ENCODE data around the gene LRRC52. TPM values are rescaled to one million over a fixed set of nuclear protein-coding genes. Genes with fewer than 3 reads are reported as not detected.

LRRC52 gene
- total and polyA plus RNA-seq, 8 donors, result not detected

GRCh38 chr1:165563551-165563950 lies 19.8 kb downstream of the LRRC52 start:
- DNase-seq, result no peak
- intact Hi-C loops (cut with DNase I; ENCODE audit: low total_unique reads), result no loop called here
- Histone ChIP-seq H3K4me1 (peaks cover 0 to 7% (median 0%) of the 10 kb centered on the region in 4 donors), H3K4me3 (no peak overlapping the region), H3K27me3 (no peaks in the 10 kb centered on the region), H3K36me3 (no peaks in the 10 kb centered on the region), H3K27ac (no peak overlapping the region), H3K9me3 (no peaks in the 10 kb centered on the region)
- no peak for TF ChIP-seq POLR2AphosphoS5 (IDR thresholded peaks at IDR 0.05)
- TF ChIP-seq POLR2A (IDR thresholded peaks at IDR 0.05), result no peak
- TF ChIP-seq CTCF (IDR thresholded peaks at IDR 0.05), result no peak
- 86 to 97% (median 94%) methylated on average over 14 to 15 of the region's 15 CpGs for WGBS, 5 donors

- TF ChIP-seq POLR2A (IDR thresholded peaks at IDR 0.05) (no peak), EP300 (IDR thresholded peaks at IDR 0.05) (no peak), POLR2AphosphoS5 (IDR thresholded peaks at IDR 0.05) (no peak), CTCF (IDR thresholded peaks at IDR 0.05) (no peak)
- peaks cover 0 to 7% (median 0%) of the 10 kb centered on the region in 4 donors for H3K4me1 ChIP-seq
- intact Hi-C loops (cut with DNase I; ENCODE audit: low total_unique reads), result no loop called here
- H3K36me3 ChIP-seq, result no peaks in the 10 kb centered on the region
- 48 to 66% (median 57%) methylated on average over 4 of the region's 4 CpGs for WGBS, 5 donors
- no peak overlapping the region for H3K27ac ChIP-seq
- H3K27me3 ChIP-seq, result no peaks in the 10 kb centered on the region
- no peak overlapping the region for H3K4me3 ChIP-seq
- peak; percentile 36 to 38 for DNase-seq
- H3K9me3 ChIP-seq, result no peaks in the 10 kb centered on the region
Measured at GRCh38 chr1:165564561-165564960, 20.8 kb downstream of the LRRC52 start.

GRCh38 chr1:165565751-165566490 lies 22.1 kb downstream of the LRRC52 start:
- DNase-seq, result no peak
- H3K9me3 ChIP-seq, result no peaks in the 10 kb centered on the region
- H3K36me3 ChIP-seq, result no peaks in the 10 kb centered on the region
- 86 to 93% (median 91%) methylated on average over 4 of the region's 4 CpGs for WGBS, 5 donors
- peaks cover 0 to 2% (median 0%) of the 10 kb centered on the region in 4 donors for H3K4me1 ChIP-seq
- H3K27ac ChIP-seq, result no peak overlapping the region
- intact Hi-C loops (cut with DNase I; ENCODE audit: low total_unique reads), result no loop called here
- TF ChIP-seq EP300 (IDR thresholded peaks at IDR 0.05) (no peak), POLR2AphosphoS5 (IDR thresholded peaks at IDR 0.05) (no peak), POLR2A (IDR thresholded peaks at IDR 0.05) (no peak), CTCF (IDR thresholded peaks at IDR 0.05) (no peak)
- no peaks in the 10 kb centered on the region for H3K27me3 ChIP-seq
- no peak overlapping the region for H3K4me3 ChIP-seq

GRCh38 chr1:165570078-165570477 lies 26.3 kb downstream of the LRRC52 start:
- H3K4me1 ChIP-seq, result peaks cover 0 to 7% (median 0%) of the 10 kb centered on the region in 4 donors
- intact Hi-C loops (cut with DNase I; ENCODE audit: low total_unique reads), result no loop called here
- H3K4me3 ChIP-seq, result no peak overlapping the region
- no peaks in the 10 kb centered on the region for H3K36me3 ChIP-seq
- 55 to 73% (median 60%) methylated on average over 3 of the region's 3 CpGs for WGBS, 5 donors
- no peak for TF ChIP-seq CTCF (IDR thresholded peaks at IDR 0.05)
- TF ChIP-seq POLR2A (IDR thresholded peaks at IDR 0.05), result no peak
- no peak for TF ChIP-seq POLR2AphosphoS5 (IDR thresholded peaks at IDR 0.05)
- TF ChIP-seq EP300 (IDR thresholded peaks at IDR 0.05), result no peak
- no peak overlapping the region for H3K27ac ChIP-seq
- H3K9me3 ChIP-seq, result no peaks in the 10 kb centered on the region
- DNase-seq, result no peak
- no peaks in the 10 kb centered on the region for H3K27me3 ChIP-seq
